SK-MEL-5 (cell line): Measurements from ENCODE around the gene GDE1. TPM values are rescaled to one million over a fixed set of nuclear protein-coding genes. Genes with fewer than 3 reads are reported as not detected.

Experiments
- DNase-seq: peaks from one replicate; pipeline ENCODE4 v3.0.0-alpha.2; 2016; ENCODE audit warnings: low read depth, low spot score
- in situ Hi-C: cut with HindIII; loops from 2 replicates; pipeline ENCODE4 v1.10.0; 2016; ENCODE audit warnings: low sequenced_read_pairs, high pct_unique_total_duplicates, low pct_unique_long_range_greater_than_20kb
- total RNA-seq: library from RNA; depleted of rRNA; stranded (reverse); fragments of >200 nt; shearing (Covaris generic); gene quantifications from 2 replicates; pipeline ENCODE4 v1.2.3, GENCODE V29; 2014; rRNA removed

The GDE1 gene
- total RNA-seq, 1 experiment from 2014 or later, result 57.5 TPM

DNA sequence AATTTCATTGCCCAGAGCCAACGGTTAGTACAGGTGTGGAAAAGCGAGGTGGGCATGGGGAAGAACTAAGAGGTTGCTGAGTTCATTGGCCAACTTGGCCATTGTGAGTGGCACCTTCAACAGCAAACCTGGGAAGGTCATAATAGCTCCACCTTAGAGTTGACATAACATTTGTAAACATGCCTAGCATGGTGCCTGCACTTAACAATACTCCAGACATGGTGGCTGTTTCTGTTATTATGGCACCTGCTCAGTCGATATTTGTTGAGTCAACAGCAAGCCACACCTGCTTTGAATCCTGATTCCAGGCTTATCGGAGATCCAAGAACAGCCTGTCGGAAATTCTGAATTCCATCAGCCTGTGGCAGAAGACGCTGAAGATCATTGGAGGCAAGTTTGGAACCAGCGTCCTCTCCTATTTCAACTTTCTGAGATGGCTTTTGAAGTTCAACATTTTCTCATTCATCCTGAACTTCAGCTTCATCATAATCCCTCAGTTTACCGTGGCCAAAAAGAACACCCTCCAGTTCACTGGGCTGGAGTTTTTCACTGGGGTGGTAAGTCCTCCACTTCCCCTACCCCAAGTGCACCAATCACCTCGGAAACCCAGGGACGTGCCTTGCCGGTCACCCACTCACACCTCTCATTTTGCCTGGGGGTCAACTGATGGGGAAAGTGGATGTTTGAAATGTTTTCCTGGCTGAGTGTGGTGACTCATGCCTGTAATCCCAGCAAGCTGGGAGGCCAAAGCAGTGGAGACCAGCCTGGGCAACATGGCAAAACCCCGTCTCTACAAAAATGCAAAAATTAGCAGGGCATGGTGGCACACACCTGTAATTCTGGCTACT, 58.2 kb downstream of the GDE1 start:
- no peak for DNase-seq
- in situ Hi-C loops, result no loop called here

DNA sequence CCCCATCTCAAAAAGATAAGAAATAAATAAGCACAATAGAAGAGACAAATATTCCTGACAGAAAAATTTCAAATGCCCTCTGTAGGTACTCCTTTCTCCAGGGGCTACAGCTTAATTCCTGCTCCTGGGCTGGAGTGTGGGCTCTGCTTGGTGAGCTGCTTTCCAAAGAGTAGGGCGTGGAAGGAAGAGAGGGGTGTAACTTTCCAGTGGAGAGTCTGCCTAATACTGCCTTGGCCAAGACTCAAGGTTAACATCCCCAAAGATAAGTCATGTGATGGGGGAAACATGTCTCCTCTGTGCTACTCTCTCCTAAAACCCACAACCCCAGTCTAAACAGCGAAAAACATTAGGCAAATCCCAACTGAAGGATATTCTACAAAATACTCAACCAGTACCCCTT, 61.5 kb downstream of the GDE1 start:
- in situ Hi-C loops, result no loop called here
- no peak for DNase-seq

DNA sequence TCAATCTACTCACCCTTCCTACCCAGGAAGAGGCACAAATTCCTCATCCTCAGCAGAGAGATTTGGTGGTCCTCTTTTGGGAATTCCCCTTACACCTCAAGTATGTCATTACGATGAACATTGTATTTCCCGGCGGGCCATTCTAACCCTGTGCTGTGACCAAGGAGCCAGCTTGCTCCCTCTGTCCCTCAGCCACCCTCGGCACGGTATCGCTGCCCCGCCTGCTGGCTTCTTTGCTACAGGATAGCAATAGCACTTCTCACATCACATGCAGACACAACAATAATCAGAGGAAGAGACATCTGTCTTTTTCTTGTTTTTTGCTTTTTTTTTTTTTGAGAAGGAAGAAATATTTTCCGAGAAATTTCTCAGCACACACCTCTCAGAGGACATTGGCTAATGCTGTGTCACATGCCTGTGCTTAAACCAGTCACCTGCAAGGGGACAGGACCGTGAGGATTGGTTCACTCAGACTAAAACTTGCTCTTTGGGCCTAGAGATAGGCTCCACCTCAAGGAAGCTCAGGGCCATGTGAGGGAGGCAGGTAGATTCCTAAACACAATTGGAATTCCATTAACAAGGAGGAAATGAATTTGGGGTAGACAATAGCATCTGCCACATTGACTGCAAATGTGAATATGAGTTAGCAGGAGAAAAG, 63.0 kb downstream of the GDE1 start:
- in situ Hi-C loops, result no loop called here
- DNase-seq, result peak; percentile 15

Other genes starting within 250 kb of the GDE1 start
- not detected in 2 replicates for gene CLEC19A, start 236.4 kb downstream of the GDE1 start, total RNA-seq
- not detected in 2 replicates for gene TMC5, start 104.2 kb downstream of the GDE1 start, total RNA-seq
- gene CCP110, start 1.8 kb upstream of the GDE1 start, total RNA-seq, result 5.5 and 6.4 TPM in 2 replicates
- gene VPS35L, start 33.6 kb upstream of the GDE1 start, total RNA-seq, result 22.7 and 27.8 TPM in 2 replicates
- 29.5 and 34.8 TPM in 2 replicates for gene KNOP1, start 196.1 kb upstream of the GDE1 start, total RNA-seq
- gene IQCK, start 196.2 kb upstream of the GDE1 start, total RNA-seq, result 5.3 and 6.1 TPM in 2 replicates